Transverse colon (tissue), 4 donors: ENCODE data around the gene MIGA1.

Experiments used
- POLR2A ChIP-seq: fragments of 450-650 bp; IDR thresholded peaks from one replicate; pipeline ENCODE4 v1.6.1; 2016; ENCODE audit warnings: antibody characterized with exemption, mild to moderate bottlenecking, moderate library complexity
- POLR2AphosphoS5 ChIP-seq, 3 donors: sonication (generic); formaldehyde crosslinking; IDR thresholded peaks; one replicate each; pipeline ENCODE4 v1.6.1; 2016; ENCODE audit warnings: antibody characterized with exemption in 3 of 3
- TF ChIP-seq, protein P1 (sequence below), 5 experiments: fragments of 200-600 bp in 3 of 5; fragments of 450-650 bp in 2 of 5; sonication (generic) in 3 of 5; IDR thresholded peaks; 1 replicate in 2 of 5; 2 replicates in 3 of 5; pipeline ENCODE4 v1.5.1; 2016 to 2017; ENCODE audit warnings: antibody characterized with exemption in 5 of 5, inconsistent platforms in 3 of 5, mild to moderate bottlenecking in 2 of 5, moderate library complexity in 1 of 5

DNA sequence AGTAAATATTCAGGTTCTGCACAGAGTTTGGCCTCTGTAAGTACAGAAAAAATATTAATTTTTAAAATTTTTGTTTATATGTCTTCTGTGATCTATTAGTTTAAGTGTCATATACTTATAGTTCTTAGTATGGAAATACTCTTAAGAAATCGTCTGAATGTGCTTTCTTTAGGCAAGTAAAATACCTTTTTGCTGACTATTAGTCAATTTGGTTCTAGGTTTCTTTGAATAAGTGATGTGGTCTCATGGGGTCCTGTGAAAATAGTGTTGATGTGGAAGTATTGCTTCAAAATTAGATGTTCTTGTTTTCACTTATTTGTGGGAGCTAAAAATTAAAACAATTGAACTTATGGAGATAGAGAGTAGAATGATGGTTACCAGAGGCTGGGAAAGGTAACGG, 23.9 kb downstream of the MIGA1 start:
- TF ChIP-seq POLR2AphosphoS5 (IDR thresholded peaks at IDR 0.05) (no peak), POLR2A (no peak)
- TF ChIP-seq, protein P1, sequence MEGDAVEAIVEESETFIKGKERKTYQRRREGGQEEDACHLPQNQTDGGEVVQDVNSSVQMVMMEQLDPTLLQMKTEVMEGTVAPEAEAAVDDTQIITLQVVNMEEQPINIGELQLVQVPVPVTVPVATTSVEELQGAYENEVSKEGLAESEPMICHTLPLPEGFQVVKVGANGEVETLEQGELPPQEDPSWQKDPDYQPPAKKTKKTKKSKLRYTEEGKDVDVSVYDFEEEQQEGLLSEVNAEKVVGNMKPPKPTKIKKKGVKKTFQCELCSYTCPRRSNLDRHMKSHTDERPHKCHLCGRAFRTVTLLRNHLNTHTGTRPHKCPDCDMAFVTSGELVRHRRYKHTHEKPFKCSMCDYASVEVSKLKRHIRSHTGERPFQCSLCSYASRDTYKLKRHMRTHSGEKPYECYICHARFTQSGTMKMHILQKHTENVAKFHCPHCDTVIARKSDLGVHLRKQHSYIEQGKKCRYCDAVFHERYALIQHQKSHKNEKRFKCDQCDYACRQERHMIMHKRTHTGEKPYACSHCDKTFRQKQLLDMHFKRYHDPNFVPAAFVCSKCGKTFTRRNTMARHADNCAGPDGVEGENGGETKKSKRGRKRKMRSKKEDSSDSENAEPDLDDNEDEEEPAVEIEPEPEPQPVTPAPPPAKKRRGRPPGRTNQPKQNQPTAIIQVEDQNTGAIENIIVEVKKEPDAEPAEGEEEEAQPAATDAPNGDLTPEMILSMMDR (IDR thresholded peaks at IDR 0.05): no peak
